CD4-positive, alpha-beta T cell treated with Interleukin-17A for 1 hour (primary cell): Measurements from ENCODE around the gene ABCA4.

Experiments
- DNase-seq: peaks from one replicate; pipeline ENCODE4 v3.0.0-alpha.2; 2020

Gene ABCA4

DNA sequence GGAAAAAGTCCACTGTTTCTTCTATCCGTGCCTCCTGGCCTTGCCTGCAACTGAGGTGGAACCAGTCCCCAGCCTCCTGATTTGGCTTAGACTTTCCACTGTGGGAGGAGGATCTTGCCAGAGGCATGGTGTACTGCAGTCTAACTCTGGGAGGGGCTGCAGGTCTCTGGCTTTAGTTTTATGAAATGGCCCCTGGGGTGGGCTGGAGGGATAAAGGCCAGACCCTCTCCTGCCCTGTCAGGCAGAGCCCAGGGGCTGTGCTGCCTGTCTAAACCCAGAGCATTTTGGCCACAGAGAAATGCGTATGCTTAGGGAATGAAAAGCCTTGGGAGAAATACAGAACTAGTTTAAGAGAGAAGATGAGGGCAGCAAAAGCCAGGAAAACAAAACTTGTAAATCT, 73.0 kb downstream of the ABCA4 start:
- DNase-seq = no peak

- peak; percentile 14 for DNase-seq
Measured at GRCh38 chr1:94045465-94046056, 75.4 kb downstream of the ABCA4 start.

DNA sequence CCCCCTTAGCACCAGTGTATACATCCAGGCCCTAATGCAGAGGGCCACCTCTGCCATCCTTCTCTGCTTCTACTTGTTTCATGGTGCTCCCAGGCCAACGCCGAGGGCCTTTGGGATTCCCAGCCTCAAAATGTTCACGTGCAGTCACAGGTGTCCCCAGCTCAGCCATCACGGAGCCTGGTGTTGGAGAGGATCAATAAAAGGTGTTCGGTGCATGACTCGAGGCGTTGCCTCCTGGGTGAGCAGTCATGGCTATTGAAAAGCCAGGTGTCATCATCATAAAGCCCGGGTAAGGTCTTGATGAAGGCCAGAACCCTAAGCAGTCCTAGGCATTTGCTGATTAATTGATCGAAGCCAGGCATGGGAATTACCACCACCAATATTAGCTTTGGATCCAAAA, 76.1 kb downstream of the ABCA4 start:
- DNase-seq = no peak

DNA sequence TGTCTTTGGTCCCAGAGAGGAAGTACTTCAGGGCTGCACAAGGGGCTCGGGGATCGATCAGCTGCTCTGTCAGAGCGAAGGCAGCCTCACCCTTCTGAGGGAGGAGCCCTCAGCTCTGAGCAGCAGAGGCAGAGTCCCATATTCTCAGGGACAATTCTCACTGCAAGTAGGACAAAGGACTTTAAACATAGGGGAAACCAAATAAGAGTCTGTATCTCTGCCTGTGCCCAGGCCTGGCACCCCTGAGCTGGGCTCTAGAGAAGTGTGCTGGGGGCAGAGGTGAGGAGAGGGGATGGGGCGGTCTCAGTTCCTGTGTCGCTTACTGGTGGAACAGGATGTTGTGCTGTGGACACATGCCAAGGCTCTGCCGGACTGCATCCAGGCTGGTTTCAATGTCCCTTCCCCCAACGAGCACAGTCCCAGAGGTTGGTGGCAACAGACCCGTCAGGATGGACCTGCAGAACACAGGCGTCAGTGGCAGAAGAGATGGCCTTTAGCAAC, 76.6 kb downstream of the ABCA4 start:
- no peak for DNase-seq

GRCh38 chr1:94043738-94044289, 77.1 kb downstream of the ABCA4 start:
- DNase-seq = no peak

GRCh38 chr1:94042388-94042787, 78.6 kb downstream of the ABCA4 start:
- no peak for DNase-seq

DNA sequence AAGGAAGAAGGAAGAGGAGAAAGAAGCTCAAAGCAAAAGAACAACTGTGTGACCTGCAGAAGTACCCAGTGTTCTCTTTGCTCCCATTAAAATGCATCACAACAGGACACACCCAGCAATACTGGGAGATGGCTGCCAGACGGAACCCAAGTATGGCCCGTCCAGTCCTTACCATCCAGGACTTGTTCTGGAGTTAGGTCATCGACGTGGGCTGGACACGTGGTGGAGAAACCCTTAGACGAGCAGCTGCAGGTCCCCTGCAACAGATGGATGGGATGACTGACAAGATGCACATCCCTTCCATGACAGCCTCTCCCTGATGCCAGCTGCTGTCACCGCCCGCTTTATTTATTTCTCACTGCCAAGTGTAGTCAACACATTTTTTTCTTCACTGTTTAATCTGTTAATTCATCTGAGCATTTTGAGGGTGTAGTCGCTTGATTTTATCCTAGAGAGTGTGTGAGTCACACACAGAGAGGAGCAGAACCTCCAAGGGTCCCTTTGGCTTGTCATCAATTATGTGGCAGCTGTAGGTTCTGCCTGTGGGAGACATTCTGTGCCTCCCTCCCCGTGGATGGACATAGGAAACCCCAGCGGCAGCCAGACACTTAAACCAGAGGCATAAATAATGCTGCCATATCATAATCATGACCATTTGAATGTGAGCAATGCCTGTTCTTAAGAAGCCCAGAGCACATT, 80.9 kb downstream of the ABCA4 start:
- no peak for DNase-seq

GRCh38 chr1:94039514-94039870, 81.5 kb downstream of the ABCA4 start:
- peak; percentile 38 for DNase-seq

DNA sequence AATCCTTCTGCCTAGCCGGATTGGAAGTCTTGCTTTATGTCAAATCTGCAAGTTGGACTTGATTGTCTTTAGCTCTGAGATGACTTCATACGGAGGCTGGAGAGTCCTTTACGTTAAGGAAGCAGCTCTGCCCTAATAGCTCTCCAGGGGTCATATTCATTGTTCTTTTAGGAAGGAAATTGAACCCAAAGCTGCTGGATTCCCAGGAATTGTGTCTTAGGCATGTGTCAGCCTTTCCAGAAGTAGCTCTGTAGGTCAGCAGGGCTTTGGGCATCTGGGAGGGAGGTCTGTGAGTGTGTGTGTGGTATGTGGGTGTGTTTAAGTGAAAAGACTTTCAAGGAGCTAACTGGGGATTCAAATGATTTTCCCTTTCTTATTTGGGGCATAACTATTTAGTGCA, 82.4 kb downstream of the ABCA4 start:
- DNase-seq = no peak

- DNase-seq = no peak
Measured at GRCh38 chr1:94037392-94038229, 83.3 kb downstream of the ABCA4 start.

DNA sequence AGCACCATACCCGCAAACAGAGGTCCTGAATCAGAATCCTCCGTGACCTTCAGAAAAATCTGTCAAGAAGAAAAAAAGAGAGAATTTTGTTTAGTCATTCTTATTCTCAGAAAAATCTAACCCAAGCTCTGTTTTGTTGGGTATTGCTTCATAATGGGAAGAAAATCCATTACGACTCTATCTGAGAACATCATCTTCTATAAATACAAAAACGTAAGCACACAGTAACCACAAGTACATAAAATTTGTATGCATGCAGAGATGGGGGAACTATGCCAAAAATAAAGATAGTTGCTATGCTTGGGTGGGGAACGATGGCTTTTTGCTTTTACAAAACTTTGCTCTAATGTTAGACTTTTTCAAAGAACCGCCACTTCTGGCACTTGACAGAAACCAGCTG, 84.2 kb downstream of the ABCA4 start:
- DNase-seq = no peak

DNA sequence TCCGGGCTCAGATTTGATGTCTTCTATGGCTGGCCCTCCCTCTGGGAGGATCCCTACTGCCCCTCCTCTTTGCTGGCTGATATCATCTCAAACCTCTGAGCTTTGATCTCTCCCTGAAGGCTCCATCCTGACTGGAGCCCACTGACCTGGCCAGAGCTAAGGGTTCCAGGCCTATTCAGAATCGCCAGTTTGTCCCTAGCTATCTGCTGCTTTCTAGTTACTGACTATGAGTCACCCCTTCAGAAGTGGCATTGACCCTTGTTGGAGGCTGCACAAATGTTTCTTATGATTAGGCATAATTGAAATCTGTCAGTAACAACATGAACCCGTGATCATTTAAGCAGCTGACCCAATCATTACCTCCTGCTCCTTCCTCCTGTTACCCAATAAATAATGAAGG, 87.1 kb downstream of the ABCA4 start:
- DNase-seq = no peak

GRCh38 chr1:94032637-94033036, 88.3 kb downstream of the ABCA4 start:
- no peak for DNase-seq

- no peak for DNase-seq
Measured at GRCh38 chr1:94031591-94031990, 89.4 kb downstream of the ABCA4 start.

GRCh38 chr1:94031154-94031553, 89.8 kb downstream of the ABCA4 start:
- DNase-seq = no peak

DNA sequence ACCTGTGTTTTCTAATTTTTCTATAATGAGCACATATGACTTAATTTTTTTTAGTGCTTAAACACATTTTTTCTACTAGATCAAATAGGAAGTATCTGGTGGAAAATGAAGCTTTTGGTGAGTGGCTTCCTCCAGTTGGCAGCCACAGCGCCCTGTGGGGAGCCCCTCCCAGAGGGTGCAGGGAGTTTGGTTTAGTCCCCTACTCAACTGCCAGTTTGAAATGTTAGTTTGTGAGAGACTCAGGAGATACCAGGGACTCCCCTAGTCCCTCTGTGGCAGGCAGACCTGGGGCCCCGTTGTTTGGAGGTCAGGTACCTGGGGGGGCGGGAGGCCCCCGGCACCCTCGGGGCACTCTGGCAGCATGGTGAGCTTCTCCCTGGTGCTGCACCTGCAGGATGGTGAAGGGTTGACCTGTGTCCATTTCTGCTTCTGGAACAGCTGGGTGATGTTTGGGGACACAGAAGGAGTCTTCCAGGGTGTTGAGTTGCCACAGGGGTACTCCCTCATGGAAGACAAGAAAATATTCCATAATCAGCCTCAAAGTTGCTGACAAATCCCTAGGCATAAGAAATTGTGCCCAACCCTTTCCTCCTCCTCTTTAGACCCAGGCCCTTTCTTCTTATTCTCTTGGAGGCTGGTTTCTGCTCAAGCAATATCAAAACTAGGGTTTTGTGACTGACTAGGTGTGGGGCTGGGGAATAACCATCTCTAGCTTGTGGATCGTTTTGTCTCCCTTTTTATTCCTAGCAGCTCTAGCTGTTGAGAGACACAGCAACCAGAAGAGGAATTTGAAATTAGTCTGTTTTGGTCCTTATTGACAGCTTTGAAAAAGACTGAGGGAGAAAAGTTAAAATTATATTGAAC, 91.6 kb downstream of the ABCA4 start:
- no peak for DNase-seq

- DNase-seq = no peak
Measured at GRCh38 chr1:94027721-94028515, 93.0 kb downstream of the ABCA4 start.

GRCh38 chr1:94026619-94027380, 94.1 kb downstream of the ABCA4 start:
- no peak for DNase-seq

DNA sequence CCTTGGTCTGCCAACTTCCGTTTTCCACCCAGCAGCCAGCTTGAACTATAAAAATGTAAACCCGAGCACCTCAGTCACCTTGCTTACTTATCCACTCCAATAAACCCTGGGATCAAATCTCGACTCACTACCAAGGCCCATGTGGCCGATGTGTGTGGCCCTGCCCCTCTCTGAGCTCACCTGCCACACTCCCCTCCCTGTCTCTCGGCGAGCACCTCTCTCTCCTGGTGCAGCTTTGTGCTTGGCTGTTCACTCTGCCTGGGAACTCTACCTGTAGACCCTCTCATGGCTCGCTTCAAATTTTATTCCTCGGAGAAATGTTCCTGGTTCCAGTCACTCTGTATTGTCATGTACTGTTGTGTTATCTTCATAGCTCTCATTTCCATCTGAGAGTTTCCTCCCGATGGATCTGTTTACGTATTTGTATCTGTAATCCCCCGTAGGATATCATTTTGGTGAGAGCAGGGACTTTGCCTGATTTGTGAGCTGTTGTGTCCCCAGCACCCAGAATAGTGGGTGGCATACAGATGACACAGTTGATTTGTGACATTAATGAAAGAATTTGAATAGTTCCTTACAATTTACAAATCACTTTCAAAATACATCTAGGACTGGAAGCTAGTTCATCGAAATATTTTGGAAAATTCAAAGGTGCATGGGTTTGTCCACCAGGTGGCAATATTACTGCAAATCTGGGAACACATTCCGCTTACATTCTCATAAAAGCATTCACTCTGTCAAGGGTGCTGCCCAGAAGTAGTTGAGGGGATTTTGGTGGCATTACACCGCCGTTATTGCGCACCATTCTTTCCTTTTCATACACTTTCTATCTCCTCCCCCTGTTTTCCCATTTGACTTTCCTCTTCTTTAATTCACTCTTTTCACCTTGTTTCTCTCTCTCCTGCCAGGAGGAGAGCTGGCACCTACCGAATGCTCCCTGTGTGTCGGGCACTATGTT, 95.3 kb downstream of the ABCA4 start:
- peak; percentile 19 for DNase-seq
